LNCAP (cell line): ENCODE measurements around the gene PLA2G5.

Source experiments
- CTCF ChIP-seq: fragments of 450-650 bp; IDR thresholded peaks from 2 replicates; pipeline ENCODE4 v1.5.1; 2017; ENCODE audit warnings: mild to moderate bottlenecking

The PLA2G5 gene

GRCh38 chr1:20117236-20117635, 47.2 kb downstream of the PLA2G5 start:
- TF ChIP-seq CTCF = no peak

GRCh38 chr1:20119347-20119746, 49.4 kb downstream of the PLA2G5 start, which contains the start of gene PLA2G2D:
PLA2G2D (minus strand) TSS chr1:20119536; CDS start chr1:20119498, 38 bp downstream.
- TF ChIP-seq CTCF = no peak

GRCh38 chr1:20120796-20121195, 50.8 kb downstream of the PLA2G5 start:
- no peak for TF ChIP-seq CTCF

GRCh38 chr1:20123722-20124455, 53.9 kb downstream of the PLA2G5 start:
- no peak for TF ChIP-seq CTCF

DNA sequence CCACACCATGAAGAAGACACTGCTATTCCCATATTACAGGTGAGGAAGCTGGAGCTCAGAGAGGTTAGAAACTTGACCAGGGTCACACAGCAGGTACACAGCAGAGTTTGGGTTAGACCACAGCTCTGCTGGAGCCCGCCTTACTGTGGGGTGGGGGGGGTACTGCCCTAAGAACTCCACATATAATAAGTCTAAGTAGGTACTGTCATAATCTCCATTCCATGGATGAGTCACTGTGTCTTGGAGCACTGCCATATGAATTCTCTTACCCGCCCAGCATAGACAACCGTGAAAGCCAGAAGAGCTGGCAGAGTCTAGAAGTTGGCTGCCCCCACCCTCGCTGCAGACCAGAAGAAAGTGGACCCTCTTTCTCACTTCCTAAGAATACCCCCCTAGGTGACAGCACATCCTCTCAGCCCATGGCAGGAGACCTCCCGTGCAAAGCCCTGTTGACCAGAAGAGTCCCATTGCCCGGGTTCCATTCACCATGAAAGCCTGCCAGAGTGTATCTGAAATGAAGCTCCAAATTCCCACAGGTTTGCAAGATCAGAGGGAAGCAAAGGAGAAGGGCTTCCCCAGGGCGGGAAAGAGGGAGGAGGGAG, 54.6 kb downstream of the PLA2G5 start:
- no peak for TF ChIP-seq CTCF

DNA sequence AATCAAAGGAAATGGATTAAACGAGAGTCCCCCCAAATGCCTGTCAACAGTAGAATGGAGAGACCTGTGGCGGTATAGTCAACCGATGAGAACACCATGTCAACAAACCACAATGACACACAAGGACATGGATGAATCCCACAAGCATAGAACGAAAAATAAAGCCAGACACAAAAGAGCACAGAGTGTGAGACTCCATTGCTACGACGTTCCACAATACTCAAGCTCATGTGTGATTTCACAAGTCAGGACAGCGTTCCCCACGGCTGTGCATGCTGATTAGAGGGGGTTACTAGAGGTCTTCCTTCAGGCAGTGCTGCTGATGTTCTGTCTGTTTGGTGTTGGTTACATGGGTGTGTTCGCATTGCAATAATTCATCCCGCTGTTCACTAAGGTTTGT, 55.1 kb downstream of the PLA2G5 start:
- no peak for TF ChIP-seq CTCF

- TF ChIP-seq CTCF = no peak
Measured at GRCh38 chr1:20126041-20126805, 56.2 kb downstream of the PLA2G5 start.
